GM10847 (cell line): ENCODE results near the gene HECTD1.

Experiments used
- POLR2A ChIP-seq: IDR thresholded peaks from 2 replicates; pipeline ENCODE4 v1.6.1; 2011; ENCODE audit not compliant: insufficient read length; ENCODE audit errors: extremely low read depth

HECTD1 gene

DNA sequence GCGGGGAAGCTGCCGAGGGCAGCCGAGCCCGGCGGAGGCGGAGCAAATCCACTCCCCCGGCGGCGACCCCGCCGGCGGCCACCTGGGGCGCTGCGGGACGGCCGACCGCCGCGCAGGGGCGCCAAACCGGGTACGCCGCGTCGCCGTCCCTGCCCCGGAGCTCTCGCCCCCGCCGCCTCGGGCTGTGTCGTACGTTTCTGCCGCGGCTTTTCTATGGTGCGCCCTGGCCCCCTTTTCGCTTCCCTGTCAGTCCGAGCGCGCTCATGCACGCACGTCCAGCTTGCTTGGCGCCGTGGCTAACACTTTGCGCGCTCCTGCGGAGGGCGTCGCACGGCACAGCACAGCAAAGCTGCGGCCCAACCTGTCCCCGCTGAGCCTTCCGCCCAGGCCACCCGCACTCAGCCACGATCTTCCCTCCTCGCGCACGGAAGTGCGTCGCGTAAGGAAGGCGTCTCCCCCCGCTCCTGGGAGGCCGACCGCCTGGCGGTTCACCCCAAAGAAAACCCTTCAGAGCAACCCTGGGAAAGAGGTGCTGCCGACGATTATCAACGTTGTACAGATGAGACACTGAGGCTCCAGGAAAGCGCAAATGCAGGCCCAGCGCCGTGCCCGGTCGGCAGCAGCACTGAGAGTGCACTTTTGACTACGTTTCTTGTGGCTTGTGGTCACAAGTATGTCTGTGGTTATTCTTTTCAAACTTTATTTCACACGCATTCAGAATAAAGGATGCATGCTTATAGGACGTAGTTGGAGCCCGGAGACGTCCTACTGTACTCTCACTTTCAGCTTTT, at the start of gene HECTD1:
Gene HECTD1, minus strand, starts transcription at position 39 of the 791 bp plus-strand sequence. CDS start 1,857 bp downstream, outside the sequence.
- no peak for TF ChIP-seq POLR2A

GRCh38 chr14:31257244-31257553, 49.6 kb upstream of the HECTD1 start:
- TF ChIP-seq POLR2A = no peak

DNA sequence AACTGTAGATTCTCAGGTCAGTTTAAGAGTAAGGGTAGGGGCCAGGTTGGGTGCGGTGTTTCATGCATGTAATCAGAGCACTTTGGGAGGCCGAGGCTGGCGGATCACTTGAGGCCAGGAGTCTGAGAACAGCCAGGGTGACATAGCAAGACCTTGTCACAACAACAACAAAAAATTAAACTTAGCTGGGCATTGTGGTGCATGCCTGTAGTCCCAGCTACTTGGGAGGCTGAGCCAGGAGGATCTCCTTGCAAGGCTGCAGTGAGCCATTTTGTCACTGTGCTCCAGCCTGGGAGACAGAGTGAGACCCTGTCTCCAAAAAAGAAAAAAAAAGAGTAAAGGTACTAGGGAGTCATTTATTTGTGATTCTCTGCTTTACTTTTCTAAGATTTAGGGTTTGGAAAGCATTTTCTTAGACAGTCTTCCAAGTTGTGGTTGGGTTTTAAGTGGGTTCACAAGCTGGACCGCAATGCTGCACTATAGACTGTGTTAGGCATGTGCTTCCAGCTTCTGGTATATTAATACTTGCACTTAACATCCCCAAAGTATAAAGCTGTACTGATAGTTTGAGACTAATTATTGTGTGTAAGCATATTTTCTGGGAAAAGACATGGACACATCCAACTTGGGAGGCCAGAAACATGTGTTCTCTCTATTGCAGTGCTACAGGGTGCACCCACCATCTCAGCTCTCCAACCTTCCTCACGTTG, 49.1 kb upstream of the HECTD1 start:
- TF ChIP-seq POLR2A = no peak

DNA sequence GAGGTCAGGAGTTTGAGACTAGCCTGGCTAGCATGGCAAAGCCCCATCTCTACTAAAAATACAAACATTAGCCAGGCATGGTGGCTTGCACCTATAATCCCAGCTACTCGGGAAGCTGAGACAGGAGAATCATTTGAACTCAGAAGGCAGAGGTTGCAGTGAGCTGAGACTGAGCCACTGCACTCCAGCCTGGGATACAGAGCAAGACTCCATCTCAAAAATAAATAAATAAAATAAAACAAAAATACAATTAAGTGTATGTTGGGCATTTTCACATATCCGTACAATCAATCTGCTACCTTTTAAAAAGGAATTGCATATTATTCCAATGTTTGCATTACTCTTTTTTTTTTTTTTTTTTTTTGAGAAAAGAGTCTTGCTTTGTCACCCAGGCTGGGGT, 47.7 kb upstream of the HECTD1 start:
- TF ChIP-seq POLR2A = no peak

DNA sequence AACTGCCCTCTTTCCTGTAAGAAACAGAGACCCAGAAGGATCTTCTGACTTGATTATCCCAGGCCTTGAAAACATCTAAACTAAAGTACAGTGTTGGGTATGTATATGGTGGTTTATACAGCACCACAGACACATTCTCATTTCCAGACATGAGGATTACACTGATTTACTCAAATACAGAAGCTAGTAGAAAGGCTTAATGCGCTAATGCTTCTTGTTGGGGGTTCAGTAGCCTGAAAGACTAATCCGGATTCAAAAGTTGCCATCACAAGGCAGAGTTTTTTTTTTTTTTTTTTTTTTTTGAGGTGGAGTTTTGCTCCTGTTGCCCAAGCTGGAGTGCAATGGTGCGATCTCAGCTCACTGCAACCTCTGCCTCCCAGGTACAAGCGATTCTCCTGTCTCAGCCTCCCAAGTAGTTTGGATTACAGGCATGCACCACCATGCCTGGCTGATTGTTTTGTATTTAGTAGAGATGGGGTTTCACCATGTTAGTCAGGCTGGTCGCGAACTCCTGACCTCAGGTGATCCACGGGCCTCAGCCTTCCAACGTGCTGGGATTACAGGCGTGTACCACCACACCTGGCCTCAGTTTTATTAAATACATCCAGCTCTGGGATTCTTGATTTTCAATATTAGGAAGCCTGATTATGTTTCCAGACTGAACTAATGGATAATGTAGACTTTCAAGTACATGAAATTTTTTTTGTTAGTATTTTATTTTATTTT, 46.3 kb upstream of the HECTD1 start:
- TF ChIP-seq POLR2A = no peak

DNA sequence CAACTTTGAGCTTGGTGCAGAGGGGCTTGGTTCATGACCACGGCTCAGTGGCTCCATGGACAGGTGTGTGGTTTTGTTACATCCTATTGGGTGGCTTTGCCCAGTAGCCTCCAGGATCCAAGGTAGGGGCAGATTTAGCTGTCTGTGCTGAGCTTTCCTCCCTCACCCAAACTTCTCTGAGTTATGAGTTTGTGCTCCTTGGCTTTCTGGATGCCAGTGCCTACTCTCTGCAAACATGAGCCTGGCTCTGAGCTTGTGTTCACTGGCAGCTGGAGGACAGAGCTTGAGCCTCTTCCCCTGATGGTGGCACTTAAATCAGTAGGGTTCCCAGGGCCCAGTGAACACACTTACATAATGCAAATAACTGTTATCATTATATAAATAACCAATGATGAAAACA, 45.3 kb upstream of the HECTD1 start:
- no peak for TF ChIP-seq POLR2A

- TF ChIP-seq POLR2A = no peak
These were observed 43.7 kb upstream of the HECTD1 start for GRCh38 chr14:31251028-31251958.

DNA sequence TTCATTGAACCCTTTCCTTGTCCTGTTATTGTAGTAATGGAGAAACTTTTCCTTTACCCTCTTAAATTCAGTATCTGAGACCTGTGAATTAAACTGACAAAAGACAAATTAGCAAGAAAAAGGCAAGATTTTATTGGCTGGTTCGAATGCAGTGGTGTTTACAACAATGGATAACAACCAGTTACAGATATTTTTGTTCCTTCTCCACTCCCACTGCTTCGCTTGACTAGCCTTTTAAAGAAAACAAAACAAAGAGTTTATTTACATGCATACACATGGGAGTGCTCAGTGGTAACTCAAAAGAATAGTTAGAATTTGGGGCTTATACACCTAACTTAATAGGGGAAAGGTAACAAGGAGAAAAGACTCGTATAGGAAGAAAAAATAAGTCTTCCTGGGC, 37.0 kb upstream of the HECTD1 start:
- TF ChIP-seq POLR2A = no peak

- TF ChIP-seq POLR2A = no peak
These were observed 36.3 kb upstream of the HECTD1 start for GRCh38 chr14:31243860-31244259.

- TF ChIP-seq POLR2A = no peak
These were observed 34.0 kb upstream of the HECTD1 start for GRCh38 chr14:31241450-31242114.

DNA sequence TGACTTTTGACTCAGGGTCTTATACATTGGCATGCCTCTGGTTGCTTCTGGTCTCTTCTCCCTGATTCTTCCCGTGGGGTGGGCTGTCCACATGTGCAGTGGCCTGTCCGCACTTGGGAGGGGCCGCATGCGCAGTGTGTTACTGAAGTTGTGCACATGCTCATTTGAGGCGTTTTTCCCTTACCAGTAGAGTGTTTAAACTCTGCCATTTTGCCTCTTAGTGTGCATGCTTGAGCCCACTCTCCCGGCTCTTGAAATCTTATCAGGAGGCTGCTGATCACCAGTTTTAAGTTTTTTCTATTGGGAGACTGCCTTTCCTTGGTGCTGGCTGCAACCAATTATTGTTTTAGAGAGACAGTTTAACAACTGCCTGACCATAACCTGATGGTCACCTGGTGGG, 32.1 kb upstream of the HECTD1 start:
- TF ChIP-seq POLR2A = no peak

GRCh38 chr14:31235462-31235861, 27.9 kb upstream of the HECTD1 start:
- TF ChIP-seq POLR2A = no peak

DNA sequence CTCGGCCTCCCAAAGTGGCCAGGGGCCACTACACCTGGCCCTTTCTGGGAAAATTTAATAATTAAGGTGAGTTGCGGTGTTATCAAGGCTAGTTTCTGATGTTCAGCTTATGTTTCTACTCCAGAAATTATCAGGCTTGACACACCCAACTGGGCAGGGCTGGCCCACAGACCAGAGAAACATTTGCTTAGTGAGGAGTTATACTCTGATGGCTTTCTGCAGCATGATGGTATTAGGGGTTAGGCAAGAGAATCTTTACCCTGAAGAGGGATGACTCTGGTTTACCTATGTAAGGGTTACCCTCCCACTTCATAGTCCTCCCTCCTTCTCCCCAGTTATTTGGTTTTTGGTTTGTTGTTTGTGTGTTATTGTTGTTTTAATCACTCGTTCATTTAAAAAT, 24.5 kb upstream of the HECTD1 start:
- no peak for TF ChIP-seq POLR2A

GRCh38 chr14:31230573-31230958, 23.0 kb upstream of the HECTD1 start:
- no peak for TF ChIP-seq POLR2A
